Stimulated activated CD8-positive, alpha-beta memory T cell treated with anti-CD3 and anti-CD28 coated beads, Interleukin-12 subunit alpha, Interleukin-12 subunit beta, amount 100 ng/mL, for 4 hours (primary cell): ENCODE measurements around the gene ARHGAP28.
"Not testable (repeated sequence)": the region's sequence is repeated elsewhere in the genome, so short reads cannot be mapped to it uniquely, and the experiment has no call there.

Source experiments
- DNase-seq: peaks from one replicate; pipeline ENCODE4 v3.0.0-alpha.2; 2020; ENCODE audit warnings: low read depth

Gene ARHGAP28

DNA sequence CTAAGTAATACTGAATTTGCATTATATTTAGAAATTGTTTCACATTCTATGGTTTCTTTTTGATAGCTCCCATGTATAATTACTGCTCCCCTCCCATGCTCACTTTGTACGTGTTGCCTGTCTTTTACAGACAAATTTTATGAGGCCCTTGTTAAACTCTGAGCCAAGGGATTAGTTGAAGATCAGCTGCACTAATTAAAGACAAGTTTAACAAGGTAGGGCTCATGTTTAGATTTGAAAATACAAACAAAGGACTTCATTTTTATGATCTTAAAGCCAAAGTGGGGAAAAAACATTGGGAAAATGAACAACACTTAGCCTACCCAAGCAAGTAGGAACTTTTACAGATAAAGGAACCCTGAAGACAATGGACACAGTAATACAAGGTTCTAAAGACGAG, 46.2 kb downstream of the ARHGAP28 start:
- DNase-seq, result no peak

DNA sequence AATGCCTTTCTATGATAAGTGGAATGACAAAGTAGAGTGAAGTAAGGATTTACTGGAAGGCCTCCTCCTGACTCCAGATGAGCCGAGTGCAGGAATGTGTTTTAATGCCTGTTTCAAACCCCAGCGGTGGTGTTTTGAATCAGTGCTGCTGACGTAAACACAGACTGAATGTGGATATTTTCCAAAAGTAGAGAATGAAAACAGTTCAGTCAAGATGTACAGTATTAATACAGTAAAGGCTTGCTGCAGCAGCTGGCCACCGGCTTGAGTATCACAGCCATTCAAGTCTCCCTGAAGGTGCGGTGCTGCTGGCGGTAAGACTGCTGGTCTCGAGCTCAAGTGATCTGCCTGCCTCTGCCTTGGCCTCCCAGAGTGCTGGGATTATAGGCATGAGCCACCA, 46.7 kb downstream of the ARHGAP28 start:
- DNase-seq, result no peak

DNA sequence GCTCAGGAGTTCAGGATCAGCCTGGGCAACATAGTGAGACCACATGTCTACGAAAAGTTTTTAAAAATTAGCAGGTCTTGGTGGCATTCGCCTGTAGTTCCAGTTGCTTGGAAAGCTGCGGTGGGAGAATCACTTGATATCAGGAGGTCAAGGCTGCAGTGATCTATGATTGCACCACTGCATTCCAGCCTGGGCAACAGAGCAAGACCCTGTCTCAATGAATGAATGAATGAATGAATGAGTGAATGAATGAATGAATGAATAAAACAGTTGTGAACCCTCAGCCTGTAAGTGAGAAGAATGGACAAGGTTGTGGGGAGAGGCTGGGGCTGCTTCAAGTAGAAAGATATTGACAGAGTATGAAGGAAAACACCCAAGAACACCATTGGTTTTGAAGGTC, 48.0 kb downstream of the ARHGAP28 start:
- DNase-seq, result no peak

DNA sequence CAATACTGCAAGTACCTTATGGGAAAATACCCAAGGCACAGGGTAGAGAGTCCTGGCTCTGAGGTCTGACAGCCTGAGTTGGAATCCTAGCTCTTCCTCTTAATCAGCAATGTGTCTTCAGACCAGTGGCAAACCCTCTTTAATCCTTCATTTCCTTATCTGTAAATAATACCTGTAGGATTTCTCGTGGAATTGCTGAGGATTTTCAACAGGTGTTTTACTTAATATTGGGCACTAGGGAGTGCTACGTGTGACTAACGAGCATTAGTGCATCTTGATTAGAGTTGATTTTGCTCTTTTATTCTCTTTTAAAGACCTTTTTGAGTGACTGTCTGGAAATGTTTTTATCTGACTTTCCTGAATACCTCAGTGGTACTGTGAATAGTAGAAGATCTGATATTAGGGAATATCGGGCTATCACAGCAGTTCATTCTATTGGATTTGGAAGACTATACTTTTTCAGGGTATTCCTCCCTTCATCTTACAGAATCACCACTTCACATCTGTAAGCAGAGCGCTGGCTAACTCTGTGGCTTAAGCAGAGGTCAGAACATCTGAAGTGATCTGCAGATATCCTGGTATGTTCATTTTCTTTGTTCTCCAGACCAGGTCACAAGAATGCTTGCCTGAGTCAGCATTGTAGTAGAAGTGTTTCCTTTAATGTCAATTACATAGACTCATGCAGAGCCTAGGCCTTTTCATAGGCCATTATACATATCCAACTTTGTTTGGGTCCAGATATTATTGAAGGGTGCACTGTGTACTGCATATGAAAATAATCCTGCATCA, 49.1 kb downstream of the ARHGAP28 start:
- no peak for DNase-seq

DNA sequence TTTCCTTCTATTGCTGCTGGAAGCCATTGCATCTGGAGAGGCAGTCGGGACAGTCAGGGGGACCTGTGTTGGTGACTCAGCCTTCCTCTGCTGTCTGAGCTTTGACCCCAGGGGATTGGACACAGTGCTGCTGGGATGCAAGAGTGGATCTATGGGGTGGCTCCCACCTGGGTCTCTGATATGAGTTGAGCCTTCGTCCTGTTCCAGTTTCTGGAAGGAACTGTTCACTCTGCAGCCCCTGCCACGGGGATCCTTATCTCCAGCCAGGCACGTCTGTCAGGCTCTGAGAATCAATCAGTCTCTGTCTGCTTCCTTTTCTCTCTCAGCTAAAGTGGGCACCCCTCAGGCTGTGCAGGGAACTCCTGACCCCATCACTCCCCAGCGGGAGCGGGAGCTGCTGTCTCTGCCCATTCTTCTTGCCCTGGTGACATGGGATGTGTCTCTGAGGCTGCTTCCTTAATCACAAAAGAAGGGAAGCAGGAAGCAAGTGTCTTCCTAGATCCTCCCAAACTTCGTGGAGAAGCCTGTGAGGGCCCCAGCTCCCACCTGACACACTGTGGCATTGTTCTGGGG, 51.7 kb downstream of the ARHGAP28 start:
- no peak for DNase-seq

DNA sequence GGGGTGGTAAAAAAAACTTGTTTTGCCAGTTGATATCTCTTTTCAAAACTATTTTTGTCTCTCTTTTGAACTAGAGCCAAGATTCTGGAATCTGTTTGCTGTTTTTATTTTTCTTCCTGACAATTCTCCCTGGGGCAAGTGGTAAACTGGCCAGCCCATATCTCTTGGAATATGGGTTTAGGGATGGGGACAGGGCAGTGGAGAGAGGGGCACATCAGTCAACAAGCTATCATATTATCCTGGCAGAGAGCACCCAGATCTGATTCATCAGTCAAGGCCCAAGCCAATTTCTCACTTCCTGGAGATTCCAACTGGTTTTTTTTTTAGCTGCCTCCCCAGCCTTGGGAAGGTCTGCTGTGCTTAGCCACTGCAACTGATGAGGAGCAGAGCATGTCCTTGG, 52.3 kb downstream of the ARHGAP28 start:
- DNase-seq, result no peak

DNA sequence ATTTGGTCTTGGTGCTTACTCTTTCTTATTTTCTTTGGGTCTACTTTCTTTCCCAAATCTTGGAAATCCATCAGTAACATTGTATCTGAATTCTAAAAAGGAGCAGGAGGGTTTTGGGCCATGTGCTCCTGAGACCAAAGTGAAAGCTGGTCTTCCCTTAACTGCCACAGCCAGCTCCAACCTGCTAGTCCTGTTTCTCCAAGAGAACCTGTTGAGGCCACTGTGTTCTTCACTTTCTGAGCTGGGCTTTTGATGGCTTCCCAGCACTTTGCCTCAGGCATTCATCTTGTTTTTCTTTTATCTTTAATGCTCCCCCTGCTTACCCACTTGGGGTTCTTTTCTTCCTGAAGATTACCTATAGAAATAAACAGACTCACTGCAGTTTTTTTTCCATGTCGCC, 53.3 kb downstream of the ARHGAP28 start:
- no peak for DNase-seq

DNA sequence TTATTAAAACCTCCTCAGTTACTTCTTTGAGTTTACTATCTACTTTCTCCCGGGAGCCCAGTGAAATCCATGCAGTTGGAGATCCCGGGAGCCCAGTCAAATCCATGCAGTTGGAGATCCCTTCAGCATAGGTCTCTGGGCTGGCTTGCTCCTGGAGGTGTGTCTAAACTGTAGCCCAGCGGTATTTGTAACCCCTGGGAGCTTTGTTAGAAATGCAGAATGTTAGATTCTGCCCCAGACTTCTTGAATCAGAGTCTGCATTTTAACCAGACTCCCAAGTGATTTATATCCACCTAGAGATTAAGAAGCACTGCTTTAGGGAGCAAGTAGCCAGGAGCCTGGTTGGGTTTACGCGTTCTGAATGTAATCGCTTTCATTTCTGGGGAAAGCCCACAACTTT, 54.5 kb downstream of the ARHGAP28 start:
- no peak for DNase-seq

DNA sequence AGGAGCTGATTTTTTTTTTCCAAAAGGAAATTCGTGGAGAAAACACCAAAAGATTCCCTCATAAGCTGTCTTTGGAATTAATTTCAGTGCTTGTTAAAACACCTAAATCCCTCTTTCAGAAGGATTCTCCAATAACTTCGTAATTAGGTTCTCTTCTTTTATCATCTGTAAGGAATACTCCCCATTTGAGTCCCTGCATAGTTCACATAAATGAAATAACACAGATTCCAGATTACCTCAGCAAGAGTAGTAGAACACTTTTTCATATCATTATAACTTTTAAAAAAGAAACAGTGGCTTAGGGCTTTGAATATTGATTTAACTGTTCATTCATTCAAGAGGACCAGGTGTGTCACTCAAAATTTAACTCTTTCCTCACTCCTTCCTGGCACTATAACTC, 55.5 kb downstream of the ARHGAP28 start:
- no peak for DNase-seq

DNA sequence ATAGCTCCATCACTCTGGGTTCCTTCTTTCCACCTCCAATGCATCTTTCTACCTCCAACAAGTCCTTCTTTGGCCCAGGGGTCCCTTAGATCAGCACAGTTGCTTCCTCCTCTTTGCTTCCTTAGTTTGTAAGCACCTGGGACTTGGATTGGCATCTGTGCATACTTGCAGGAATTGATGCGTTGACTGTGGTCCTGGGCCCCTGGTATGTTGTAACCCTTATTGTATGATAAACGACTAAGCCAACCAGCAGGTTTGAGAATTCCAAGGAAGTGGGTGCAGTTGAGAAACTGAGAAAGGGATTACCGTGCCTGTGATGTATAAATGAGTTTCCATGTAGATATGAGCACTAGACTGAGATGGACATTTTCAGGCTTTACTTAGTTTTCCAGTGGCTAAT, 55.9 kb downstream of the ARHGAP28 start:
- no peak for DNase-seq

DNA sequence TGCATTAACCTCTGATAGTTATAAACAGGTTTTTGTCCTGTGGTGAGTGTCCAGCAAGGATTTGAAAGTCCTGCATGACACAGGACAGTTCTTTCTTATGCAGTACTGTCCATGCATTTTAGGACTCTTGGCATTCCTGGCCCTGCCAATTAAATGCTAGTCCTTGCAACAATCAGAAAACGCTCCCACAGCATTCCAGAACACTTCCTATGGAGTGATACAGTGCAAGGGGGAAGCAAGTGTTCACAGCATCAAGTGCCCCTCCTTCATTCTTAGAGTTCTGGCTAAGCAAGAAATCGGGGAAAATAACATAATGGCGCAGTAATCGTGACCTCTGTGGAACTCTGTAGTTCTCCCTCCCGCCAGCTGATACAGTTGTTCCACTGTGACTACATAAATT, 62.9 kb downstream of the ARHGAP28 start:
- no peak for DNase-seq

DNA sequence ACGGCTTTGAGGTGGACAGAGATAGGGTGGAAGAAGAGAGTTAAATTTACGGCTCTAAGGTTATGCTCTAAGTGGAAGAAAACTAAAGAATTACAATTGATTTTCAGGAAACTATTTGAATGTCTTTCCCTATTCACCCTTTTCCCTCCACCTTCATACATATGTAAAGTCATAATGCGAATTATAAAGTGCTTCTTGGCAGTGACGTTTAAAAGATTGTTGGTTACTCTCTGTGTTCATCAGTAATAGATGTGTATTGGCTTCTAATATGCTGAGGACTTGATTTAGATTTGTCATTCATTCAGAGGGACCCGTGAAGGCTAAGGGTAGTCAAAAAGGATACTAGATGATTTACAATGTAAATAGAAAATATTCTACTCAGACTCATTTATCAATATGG, 63.9 kb downstream of the ARHGAP28 start:
- no peak for DNase-seq

DNA sequence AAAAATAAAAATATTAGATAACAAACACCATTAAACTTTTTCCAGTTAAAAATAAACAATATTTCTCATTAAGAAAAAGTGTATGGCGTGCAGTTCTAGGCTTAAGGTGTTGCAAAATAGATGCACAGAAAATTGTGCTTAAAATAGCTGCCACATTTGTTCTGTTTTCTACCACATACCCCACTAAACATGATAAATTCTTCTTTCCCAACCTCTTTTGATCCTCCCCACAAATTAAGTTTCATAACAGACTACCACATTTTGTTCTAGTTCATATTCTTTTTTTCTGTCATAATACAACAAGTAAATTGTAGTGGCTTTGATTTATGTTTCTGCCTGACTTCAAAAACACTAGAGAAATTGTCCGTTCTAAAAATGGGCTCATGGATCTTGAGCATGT, 64.5 kb downstream of the ARHGAP28 start:
- DNase-seq, result no peak

DNA sequence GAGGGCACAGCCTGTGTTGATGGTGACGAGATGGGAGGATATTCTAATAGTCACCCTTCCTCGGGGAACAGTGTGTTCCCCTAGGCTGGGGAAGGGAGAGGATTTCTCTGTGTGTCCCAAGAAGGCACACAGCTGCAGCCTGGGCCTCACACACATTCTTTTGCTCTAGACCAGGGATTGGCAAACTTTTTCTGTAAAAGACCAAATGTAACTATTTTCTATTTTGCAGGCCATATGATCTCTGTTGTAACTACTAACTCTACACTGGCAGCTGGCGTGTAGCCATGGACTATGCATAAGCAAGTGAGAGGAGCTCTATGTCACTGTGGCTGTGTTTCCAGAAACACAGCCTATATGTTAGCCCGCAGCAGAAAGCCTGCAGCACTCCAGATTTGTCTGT, 65.8 kb downstream of the ARHGAP28 start:
- DNase-seq, result no peak

DNA sequence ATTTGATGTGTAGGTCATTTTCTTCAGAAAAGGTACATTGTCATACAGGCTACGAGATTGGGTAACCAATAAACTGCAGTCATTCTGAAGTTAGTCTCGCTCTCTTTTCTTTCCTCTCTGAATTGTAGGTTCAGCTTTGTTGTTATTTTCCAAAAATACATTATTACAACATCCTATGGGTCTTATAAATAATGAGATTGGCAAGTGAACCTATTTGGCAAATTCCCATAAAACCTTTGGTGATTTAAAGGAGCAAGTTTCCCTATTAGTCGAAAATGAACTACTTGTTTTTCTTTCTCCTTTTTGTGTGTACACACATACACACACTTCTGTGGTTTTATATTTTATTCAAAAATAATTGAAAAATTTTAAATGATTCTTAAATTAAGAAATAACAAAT, 67.0 kb downstream of the ARHGAP28 start:
- DNase-seq, result no peak

DNA sequence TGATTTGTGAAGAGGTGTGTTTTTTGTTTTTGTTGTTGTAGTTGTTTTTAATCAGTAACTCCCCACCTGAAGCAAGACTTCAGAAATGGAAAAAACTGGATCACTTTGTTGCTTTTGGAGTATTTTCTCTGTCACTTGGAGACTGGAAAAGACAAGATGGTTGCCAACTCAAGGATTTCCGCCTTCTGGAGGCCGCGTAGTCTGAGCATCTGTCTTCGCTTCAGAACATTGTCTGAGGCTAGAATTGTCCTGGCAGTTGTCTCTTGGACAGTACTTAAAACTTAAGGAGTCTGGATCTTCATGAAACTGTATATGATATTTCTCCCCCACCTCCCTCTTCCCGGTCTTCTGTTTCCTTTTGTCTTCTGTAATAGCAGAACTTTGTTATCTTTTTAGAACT, 67.7 kb downstream of the ARHGAP28 start:
- no peak for DNase-seq

DNA sequence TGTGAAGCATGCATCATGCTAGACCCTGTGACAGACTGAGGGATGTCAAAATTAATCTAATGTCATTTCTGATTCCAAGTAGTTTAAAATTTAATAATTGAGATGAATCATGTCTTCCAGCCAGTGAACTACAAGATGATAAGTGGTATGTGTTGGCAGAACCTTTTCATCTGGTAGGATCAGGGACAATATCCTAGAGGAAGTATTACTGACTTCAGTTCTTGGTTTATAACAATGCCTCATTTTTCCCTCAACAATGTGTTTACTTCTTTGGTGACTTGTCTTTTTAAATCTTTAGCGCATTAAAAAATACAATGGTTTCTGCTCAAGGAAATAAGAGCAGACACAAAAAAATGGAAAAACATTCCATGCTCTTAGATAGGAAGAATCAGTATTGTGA, 69.4 kb downstream of the ARHGAP28 start:
- no peak for DNase-seq

DNA sequence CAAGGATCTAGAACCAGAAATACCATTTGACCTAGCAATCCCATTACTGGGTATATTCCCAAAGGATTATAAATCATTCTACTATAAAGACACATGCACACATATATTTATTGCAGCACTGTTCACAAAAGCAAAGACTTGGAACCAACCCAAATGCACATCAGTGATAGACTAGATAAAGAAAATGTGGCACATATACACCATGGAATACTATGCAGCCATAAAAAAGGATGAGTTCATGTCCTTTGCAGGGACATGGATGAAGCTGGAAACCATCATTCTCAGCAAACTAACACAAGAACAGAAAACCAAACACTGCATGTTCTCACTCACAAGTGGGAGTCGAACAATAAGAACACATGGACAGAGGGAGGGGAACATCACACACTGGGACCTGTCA, 70.8 kb downstream of the ARHGAP28 start:
- DNase-seq, result not testable (repeated sequence)

DNA sequence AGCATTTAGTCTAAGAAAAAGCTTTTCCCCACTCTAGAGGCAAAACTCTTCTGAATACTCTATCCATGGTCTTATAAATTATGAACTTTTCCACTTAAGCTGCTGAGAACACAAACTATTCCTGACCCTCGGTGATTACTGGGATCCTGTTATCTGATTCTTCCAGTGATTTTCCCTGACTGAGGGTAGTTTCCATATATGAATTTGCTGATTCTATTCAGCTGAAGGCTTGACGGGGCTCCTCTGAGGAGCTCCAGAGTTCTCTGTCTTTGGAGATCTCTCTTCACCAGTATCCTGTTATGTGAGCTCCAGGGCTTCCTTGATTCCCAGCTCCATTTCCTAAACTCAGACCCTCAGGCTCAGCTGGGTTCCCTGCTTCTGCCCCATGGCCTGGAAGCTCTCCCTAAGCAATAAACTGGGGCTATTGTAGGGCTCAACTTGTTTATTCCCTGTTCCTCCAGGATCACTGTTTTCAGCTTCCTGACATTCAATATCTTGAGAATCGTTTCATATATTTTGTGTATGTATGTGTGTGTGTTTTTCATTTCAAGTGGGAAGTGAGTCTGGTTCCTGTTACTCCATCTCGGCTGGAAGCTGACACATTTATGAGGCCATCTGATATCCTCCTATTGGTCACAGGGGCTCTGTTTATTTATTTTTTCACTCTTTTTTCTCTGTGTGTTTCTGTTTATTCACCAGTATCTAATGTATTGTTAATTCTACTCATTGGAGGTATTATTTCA, 78.2 kb downstream of the ARHGAP28 start:
- no peak for DNase-seq

DNA sequence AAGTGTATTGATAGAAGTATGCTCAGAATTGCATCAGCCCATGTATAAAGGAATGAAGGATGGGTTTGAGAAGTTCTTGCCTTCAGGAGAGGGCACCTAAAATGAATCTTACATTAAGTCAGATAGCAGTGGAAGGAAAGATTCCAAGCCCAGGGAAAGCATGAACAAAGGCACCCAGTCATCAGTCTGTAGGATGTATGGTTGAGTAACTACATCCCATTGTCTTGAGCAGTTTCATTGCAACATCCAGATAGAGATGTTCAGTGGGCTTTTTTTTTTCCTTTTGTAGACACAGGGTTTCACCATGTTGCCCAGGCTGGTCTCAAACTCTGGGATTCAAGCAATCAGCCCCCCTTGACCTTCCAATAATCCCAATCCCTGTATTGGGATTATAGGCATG, 80.7 kb downstream of the ARHGAP28 start:
- DNase-seq, result no peak

DNA sequence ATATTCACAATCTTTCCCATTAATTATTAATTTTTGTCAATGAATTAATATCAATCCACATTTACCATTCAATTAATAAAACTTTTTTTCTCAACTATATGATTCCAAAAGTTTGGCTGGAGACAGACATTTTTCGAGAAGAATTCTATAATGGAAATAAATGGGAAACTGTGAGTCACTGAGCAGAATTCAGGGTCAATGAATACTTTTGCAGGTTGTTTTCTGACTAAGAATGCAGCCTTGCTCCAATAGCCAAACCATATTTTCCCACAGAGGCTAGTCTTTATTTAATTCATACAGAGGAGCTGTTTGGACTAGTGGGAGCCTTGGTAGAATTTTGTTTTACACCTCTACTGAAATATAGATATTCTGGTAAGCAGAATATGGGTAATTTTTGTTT, 82.3 kb downstream of the ARHGAP28 start:
- no peak for DNase-seq

DNA sequence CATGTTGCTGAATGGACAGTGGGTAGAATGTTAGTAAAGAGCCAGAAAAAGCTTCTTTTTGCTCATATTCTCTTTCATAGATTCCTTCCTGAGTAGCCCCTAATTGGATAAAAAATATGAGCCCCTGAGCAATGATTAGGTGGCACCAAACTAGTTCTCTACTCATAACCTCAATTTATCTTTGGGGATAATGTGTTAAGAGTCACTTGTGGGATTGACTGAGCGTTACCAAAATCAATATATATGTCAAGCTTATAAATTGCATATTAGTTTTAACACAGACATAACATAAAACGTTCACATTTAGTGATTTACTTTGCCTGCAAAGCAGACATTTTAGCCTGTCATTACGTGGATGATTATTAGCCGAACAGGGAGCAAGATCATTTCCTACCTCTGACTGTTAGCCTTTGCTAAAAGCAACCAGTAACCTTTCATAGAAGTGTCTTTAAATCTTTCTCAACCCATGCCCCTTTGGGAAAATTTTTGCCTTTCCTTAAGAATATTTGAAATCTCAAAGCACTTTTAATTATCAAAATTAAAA, 85.4 kb downstream of the ARHGAP28 start:
- DNase-seq, result no peak

DNA sequence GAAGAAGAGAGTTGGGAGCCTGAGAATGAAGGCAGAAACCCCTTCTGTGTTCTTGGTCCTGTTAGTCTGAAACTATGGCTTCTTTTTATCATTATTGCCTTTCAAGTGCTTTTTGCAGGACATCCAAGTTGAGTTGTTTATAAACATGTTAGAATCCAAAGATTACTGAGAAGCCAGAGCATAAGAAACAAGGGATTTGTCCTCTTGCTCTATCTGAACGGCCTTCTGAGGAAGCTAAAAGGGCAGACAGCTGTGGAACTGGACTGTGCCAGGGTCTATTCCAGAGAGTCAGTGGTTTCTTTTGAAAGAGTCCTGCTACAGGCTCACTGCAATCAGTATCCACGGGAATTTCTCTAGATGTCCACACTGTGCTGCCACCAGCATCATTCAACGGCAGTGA, 86.6 kb downstream of the ARHGAP28 start:
- no peak for DNase-seq
